HG02763 (cell line): Measurements from ENCODE around the gene RBMS1.

ENCODE experiments used
- ATAC-seq: cut with Tn5 transposase; IDR thresholded peaks from one replicate; pipeline ENCODE4 v1.9.1; 2021; ENCODE audit warnings: mild to moderate bottlenecking, moderate library complexity; ENCODE audit not compliant: unreplicated experiment

The RBMS1 gene

GRCh38 chr2:160338901-160339685 lies 154.5 kb downstream of the RBMS1 start:
- no peak for ATAC-seq

GRCh38 chr2:160337728-160338127 lies 155.9 kb downstream of the RBMS1 start:
- ATAC-seq: no peak

- ATAC-seq: no peak
Measured at GRCh38 chr2:160336635-160337034, 157.0 kb downstream of the RBMS1 start.

- ATAC-seq: no peak
Measured at GRCh38 chr2:160336105-160336504, 157.5 kb downstream of the RBMS1 start.

GRCh38 chr2:160335441-160335840 lies 158.2 kb downstream of the RBMS1 start:
- no peak for ATAC-seq

DNA sequence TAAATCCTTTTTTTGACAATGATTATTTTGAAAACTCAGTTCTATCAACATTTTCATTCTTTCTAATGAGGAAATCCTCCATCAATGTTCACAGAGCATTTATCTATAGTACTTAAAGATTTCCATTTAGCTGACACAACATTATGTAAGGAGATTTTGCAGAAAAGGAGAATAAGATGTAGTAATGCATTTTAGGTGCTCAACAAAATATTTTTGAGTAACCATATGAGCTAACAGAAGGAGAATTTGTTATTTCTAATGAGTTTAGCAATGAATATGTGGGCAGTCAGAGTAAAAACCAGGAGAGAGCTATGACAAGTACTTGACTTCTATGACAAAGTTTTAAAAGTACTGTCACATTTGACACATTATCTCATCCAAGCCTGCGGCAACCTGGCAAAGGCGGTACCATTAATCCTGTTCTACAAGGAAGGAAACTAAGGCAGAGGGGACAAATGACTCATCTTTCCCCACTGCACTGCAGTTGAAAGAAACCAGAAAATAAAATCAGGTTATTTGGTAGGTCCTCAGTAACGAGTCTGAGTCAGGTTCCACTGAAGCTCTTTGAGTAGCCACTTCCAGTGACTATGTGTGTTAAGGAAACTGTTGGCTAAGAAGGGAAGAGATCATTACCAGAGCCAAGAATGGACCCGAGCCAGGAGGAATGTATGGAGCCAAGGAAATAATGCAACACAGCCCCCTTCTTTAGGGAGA lies 159.4 kb downstream of the RBMS1 start:
- no peak for ATAC-seq

- ATAC-seq: no peak
Measured at GRCh38 chr2:160333324-160334027, 160.1 kb downstream of the RBMS1 start.

DNA sequence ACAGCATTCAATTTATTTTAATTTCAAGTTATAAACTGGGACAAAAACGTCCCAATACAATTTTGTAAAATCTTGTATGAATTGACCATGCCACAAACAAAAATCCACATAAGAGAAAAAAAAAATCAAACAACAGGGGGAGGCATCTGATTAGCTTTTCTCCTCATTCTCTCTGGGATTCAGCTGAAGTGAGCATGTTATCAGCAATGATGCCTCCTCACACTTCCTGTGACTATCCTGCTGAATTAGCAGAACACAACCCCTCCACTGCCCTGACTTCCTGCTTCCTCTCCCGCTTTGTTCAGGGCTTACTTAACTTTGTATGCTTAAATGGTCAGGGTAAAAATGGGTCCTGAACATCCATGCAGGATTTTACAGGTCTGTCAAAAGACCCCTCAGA lies 161.3 kb downstream of the RBMS1 start:
- ATAC-seq: no peak

DNA sequence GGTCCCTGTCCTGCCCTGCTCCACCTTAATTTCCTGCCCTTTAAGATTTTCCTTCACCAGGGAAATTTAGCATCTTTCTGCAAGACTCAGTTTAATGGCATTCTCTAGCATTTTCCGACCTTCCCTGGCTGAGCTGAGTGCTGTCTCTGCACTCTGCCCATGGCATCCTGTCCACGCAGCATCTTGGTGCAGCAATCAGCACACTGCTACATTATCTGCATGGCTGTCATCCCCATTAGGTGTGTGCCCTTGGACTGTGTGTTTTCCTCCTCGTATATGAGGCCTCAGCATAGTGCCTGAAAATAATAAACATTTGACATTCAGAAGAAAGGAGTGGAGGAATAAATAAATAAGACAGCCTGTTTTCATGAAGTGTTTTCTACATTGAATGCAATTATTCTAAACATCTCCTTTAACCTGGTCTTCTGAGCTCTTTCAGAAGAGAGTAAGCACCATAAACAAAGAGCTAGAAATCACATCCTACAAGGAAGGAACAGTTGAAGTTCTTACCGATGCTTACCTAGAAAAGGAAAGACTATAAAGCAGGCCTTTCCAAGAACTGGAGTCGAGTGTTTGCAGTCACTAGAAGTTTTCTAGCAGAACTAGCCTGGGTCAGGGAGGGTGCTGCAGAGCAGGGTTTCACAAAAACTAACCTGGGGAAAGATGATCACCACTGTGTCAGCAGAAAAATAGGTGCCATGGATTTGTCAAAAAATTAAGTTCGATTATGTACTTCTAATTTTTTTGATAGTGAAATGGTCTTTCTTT lies 162.2 kb downstream of the RBMS1 start:
- no peak for ATAC-seq

DNA sequence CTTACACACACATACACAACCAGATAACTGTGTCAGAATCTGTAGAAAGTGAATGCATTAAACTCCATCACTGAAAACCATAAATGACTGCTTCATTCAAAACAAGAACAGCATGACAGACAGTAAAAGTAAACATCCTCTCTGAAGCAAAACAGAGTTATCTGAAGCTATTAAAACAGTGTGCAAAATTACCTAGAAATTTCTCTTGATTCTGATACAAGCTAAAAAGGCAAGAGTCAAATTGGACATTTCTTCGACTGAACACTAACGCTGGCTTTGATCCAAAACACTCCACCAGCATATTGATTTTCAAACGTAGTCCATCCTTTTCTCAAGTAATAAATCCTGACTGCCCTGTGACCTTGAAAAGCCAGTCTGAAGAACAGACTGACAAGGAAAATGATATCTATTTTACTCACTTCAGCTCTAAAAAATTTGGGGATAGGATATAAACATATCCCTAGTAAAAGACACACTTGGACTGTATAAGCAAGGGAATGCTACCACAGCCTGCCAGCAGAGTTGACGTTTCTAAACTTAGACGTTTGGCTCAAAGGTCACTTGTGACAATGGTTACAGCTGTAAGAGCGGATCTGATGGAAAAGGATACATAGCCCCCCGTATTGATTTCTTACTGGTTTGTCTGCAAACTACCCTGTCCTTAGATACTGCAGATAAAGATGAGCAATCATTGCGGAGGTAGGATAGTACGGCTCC lies 164.6 kb downstream of the RBMS1 start:
- no peak for ATAC-seq

DNA sequence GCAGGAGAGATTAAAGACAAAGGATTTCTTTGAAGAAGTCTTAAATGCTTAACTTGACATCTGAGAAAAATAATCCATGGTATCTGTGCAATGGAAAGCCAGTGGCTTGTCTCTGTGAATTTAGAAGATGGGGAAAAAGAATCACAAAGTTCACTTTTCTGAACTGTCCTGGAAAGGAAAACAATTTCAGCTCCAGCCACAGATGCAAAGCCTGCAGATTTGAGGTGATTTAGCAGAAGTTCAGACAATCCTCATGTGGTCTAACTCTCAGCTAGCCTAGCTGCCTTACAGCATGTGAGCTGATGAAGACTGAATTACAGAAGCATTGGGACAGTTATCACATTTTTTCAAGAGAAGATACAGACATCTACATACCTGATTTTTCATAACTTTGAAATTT lies 166.8 kb downstream of the RBMS1 start:
- no peak for ATAC-seq

DNA sequence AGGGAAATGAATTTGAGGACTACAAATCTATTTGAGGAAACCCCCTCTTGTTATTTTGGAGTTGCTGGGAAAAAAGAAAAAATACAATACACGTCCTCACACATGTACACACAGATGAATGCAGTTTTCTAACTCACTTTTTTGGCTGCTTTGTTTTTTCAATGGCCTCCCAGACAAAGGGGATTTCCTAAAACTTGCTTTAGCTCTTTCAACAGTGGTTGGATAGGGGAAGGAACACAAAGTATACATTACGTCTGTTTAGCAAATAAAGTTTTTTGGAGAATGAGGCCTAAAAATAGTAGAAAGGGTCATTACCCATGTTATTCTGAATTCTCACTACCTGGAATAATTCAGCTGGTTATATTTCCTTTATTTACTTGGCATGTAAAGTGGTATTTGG lies 168.2 kb downstream of the RBMS1 start:
- no peak for ATAC-seq

DNA sequence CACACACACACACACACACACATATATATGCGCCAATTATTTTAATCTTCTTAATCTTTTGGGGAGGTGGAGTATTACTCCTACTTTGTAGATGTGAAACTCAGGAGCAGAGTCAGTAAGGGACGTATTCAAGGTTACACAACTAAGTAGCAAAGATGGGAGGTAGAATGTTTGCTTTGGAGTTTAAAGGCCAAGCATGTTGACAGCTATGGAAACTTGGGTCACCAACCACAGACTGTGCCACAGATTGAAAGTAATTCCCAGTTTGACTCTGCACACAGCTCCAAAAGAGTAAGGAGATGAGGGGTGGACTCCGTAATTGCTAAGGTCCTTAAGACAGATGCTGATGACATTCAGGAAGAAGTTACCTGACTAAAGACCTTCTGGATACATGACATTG lies 168.7 kb downstream of the RBMS1 start:
- no peak for ATAC-seq

DNA sequence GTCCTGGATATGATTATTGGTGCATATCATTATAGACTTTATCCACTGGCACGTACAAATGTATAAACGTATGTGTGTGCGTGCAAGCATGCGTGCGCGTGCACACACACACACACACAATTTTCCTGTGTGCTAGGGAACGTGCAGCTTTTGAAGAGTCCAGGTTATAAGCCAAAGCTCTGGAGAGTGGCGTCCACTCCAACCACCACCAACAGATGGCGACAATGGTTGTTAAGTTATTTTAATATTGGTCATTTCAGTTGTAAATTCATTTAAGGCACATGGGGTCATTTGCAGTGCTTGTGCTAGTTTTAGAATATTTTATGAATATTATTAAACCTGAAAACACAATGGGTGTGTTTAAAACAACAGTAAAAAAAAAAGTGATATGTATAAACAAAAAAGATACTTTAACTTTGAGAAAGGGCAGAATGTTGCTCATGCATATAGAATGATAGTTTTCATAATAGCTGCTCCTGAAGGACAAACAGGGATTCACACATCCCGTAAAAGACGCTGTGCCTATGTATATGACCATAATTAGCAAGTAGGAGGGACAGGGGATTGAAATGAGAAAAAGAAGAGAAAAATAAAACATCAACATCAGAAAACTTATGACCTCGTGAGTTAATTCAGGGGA lies 169.3 kb downstream of the RBMS1 start:
- no peak for ATAC-seq

- no peak for ATAC-seq
Measured at GRCh38 chr2:160322320-160322719, 171.3 kb downstream of the RBMS1 start.

GRCh38 chr2:160321006-160321405 lies 172.6 kb downstream of the RBMS1 start:
- ATAC-seq: no peak

- ATAC-seq: no peak
Measured at GRCh38 chr2:160319700-160320099, 173.9 kb downstream of the RBMS1 start.

DNA sequence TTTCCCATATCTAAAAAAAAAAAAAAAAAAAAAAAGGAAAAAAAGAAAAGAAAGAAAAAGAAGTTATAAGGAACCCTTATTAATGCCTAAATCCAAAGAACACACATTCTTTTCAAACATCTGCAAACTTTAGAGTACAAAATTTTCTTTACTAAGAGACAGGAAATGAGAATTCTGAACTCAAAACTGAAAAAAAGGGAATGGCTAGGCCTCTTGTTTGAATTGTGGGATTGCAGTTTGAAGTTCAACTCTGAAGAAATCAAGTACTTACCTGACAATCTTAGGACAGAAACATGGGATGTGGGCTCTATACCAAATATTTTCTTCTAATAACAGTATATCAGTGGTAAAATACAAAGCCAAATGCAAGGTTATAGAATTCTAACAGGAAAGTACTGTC lies 175.4 kb downstream of the RBMS1 start:
- no peak for ATAC-seq

DNA sequence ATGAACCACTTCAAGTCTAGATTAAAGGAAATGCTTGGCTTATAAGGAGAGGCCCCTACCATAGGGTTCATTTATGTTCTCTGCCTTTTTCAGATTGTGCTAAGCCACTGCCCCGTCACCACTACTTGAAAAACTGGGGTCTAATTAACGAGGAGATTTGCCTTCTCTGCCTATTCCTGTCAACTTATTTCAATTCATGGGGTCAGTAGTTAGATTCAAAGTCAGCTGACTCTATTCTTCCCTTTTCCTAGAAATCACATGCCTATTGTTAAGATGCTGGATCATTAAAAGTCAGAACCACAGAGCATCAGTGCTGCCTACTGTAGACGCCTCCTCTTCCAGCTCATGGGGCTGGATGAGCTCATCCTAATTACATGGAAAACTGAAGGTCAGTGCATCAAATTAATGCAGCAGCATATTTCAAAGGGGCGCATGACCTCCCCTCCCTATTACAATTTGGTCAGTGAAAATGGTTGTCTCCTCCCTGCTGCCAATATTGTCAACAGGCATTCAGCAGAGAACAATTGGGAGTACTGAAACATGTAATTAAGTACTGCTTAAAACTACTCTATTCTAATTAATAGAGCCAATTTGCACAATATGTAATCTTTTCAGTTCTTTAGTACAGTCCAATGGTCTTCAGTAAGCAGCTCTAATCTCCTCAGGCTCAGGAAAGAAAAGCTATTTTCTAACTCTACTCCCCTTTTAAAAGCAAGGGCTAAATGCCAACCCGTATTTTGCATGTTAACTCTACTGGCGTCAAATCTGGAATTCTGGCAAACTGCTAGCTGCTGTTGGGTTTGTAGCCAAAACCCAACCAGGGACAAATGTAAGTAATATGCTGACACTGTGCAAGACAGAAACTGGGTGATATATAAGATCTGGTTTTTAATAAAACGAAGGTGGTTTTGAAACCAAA lies 176.2 kb downstream of the RBMS1 start:
- ATAC-seq: no peak
